GM18526 (cell line): ENCODE results near the gene STRA8.

Experiments used
- POLR2A ChIP-seq: IDR thresholded peaks from 3 replicates; pipeline ENCODE4 v1.6.1; 2011; ENCODE audit not compliant: insufficient read length; ENCODE audit errors: extremely low read depth

STRA8 gene

DNA sequence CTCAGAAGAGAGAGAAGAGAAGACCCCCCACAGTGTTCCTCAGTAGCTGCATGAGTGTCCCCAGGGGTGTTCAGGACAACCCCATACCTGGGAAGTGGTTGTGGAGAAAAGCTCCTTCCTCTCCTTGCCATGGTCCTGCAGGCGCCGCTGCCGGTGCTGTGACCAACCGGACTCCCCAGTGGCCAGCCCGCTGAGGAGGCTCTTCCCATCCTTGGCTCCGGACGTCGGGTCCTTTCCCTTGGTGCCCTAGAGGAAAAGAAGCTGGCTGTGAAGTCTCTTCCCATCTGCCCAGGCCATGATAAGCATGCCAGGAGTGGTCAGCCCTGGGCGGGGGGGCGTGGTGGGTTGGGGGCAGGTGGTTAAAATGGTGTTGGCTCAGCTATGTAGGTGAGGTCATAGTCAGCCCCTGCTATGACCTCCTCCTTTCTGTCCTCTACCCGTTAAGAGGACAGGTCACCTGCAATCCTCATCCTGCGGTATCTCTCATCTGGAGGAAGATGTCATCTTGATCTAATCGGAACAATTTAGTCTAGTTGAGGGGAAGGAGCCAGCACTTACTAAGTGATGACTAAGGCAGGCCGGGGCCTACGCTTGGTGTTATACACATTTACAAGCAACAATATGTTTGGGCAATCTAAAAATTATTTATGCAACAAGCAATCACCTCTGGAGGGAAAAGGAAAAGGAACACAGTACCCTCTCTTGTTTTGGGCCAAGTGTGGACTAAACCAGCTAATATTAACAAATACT, 35.6 kb upstream of the STRA8 start:
- no peak for TF ChIP-seq POLR2A

DNA sequence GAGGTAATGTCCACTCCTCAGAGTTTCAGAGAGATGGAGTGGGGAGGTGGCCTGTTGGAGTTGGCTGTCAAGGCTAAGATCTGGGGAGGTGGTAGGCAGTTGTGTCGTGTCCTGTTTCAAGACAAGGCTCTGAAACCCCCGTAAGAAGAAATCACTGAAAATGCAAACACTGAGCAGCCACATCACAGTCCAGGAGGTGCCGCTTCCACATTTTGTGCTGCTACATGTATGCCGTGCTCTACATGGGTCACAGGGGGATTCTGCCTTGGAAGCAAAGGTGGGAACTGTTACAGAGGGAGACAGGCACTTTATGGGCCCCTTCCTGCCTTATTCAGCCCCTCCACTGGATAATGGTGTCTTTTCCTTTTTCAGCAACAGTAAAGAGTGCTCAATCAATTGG, 34.2 kb upstream of the STRA8 start:
- no peak for TF ChIP-seq POLR2A

DNA sequence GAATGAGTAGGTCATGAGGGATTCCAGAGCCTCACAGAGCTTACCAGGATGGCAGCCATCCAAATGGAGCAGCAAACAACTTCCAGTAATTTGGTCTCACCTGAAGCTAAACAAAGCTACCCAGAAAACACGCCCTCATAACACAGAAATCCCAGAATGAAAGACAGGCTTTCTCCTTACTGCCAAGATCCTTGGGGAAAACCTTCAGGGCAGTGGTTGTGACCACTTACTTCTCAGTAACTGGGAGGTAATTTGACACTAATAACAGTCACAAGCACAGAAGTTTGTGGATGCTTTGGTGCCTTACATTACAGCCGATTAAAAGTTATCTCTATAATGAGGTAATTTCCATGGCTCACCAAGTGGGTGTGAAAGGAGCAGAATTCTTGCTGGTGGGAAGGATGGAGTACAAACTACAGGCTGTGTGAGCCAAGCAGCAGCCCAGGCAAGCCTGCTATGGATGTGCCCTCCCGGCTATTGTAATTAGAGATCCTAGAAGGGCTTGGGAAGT, 32.8 kb upstream of the STRA8 start:
- no peak for TF ChIP-seq POLR2A

DNA sequence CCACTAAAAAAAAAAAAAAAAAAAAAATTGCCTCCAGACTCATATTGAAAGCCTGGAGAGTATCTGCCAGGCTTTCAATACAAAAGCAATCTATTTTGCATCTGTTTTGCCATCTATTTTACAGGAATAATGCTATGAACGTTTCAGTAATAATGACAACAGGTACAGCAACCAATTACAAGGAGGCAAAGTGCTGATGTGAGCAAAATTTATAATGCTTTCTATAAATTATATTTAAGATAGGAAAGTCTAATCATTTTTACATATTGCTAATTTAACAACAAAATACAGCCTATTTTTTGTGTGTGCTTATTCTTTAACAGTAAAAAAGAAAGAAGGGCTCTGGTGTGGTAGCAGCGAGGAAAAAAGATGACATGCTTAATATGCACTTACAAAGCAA, 32.3 kb upstream of the STRA8 start:
- TF ChIP-seq POLR2A, result no peak

DNA sequence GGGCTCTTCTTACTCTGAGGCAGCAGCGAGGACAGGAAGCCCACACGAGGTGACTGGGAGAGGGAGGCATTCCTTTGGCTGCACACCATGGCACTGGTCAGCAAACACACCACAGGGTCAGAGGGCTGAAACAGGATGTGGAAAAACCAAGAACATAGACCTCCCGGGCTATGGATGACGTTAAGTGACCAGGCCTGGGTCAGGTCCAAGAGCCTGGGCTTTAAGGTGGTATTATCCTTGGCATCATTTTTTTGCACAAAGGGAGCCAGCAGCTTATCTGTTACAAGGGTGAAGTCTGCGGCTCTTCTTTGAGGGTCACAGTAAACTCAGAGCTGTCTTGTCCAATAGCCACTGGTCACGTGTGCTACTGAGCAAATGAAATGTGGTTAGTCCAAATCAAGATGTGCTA, 29.3 kb upstream of the STRA8 start:
- no peak for TF ChIP-seq POLR2A

DNA sequence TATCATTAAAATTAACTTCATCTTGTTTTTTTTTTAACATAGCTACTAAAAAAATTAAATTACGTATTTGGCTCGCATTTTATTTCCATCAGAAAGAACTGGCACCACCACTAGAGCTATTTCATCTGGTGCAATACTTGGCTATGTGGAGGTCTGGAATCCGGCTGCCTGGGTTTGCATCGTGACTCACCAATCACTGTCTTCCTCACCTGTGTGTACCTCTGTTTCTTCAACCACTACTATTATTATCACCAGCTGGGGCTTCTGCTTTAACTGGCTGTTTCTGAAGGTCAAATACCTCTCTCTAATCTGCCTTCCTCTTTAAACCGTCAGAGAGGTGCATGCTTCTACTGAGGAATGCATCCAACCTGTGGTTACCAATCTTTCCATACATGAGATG, 28.8 kb upstream of the STRA8 start:
- TF ChIP-seq POLR2A, result no peak

DNA sequence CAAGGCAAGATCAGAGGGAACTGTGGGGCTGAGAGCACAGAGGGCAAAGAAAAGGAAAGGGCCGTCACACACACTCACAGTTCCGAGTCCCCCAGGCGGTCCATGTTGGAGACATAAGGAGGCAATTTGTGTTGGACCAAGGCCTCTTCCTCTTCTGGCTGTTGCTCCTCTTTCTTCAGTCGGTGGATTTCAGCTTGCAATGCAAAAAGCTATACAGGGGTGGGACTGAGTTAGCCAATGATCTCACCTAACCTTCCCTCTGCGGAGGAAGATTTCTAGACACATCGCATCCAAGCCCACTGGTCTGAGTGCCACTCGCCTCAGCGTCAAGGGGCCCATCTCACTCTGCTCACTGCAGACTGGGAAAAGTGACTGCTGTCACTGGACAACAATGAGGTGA, 27.8 kb upstream of the STRA8 start:
- no peak for TF ChIP-seq POLR2A

DNA sequence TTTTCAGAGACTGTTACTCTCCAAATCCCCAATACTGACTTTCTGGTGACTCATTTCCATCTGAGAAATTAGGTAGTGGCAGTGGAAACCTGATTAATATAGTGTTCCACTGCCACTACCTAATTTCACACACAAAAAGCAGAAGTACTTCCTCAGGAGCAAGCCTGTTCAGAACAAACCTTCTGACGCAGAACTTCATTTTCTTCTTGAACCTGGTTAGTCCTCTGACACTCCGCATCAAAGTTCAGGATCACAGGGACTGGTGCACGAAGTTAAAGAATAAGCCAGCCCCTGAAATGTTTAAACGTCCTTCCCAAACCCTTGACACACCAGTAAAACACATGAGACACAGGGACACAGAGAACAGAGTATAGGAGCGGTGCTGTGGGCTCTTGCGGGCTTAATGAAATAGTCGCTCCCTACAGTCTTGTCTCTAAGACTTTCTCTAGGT, 26.7 kb upstream of the STRA8 start:
- no peak for TF ChIP-seq POLR2A

DNA sequence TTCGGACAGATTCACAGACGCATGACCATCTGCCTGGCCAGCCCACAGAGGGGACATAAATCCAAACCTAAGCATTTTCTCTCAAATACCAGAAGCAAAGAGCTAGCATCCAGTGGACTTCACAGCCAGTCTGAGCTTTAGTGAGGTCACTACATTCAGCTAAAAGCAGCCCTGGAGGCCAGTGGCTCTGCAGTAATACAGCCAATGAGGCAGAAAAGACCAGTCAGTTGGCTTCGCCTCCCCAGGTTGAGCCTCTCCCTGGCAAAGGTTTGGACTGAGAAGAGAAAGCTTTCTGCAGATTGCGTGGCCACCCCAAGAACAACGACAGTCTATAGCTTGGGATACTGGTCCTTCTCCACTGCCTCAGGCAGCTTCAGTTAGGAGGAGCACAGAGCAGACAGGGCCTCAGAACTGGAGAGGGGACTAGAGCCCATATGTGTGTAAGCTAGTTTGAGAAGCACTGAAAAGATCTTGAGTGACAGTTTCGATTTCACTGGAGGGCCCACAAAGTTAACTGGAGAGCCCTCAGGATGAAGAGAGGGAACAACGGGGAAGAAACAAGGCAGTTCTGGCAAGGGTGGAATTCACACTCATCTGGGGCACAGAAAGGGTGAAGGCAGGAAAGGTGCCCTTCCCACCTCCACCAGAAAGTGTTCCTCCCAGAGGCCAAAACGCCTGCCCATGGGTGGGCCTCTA, 26.1 kb upstream of the STRA8 start:
- no peak for TF ChIP-seq POLR2A

DNA sequence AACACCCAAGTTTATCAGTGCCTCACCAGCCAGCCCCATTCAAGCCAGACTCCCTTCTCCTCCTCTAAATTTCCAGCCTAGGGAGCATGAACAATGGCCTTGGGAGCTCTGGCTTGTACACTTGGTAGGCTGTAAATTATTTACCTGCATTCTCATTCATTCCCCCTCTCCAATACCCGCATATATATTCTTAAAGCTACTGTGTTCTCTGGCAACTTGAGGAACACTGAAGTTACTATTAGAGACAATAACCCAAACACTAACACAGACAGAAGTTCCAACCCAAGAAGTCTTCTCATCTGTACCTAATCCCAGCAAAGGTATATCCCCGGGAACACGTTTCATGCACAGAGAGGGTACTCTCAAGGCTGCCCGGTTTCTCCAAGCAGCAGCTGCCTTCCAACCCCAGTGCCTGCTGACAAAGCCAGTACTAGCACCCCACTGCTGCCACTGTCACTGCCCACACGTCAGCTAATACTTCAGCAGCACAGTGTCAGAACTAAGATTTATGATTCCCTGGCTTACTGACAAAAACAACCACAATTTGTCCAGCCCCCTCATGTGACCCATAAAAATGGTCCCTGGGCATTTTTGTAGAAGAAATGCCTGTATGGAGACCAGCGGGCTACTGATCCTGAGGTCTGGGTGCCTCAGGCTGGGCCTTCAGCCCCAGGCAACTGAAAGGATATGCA, 25.4 kb upstream of the STRA8 start:
- TF ChIP-seq POLR2A, result no peak

DNA sequence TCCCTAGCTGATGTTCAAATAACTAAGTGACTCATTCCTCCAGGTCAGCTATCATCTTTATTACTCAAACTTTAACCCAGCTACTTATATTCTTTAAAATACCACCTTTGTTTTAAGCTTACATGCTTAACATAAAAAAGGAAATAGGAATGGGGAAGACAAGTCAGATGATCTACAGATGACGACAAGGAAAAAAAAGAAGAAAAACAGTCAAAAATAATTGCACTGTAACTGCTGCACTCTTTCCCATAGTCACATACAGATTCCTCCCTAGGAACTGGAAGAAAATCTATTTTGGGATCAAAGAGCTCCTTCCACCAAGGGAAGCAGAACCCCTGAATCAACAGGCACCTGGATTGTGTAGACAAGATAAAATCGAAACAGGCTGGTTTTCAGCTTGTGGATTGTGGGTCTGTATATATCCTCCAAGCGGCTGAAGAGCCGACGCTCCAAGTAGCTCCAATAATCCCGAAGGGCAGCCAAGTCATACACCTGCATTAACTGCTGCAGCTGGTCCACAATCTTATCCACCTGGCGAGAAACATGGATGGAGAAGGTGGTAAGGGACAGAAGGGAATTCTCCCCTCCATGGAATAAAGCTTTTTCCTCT, 24.3 kb upstream of the STRA8 start:
- no peak for TF ChIP-seq POLR2A

DNA sequence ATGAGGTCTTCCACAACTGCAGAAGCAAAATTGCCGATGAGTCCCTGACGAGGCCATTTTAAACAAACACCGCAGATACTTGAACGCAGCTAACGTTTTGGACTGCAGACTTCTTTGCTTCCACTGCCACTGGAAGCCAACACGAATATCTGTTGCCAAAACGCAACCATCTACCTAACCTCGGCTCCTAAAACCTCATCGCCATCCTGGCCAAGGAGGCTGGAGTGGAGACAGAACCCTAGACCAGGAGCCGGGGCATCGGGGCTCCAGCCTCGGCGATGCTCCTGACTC, 22.8 kb upstream of the STRA8 start:
- no peak for TF ChIP-seq POLR2A

DNA sequence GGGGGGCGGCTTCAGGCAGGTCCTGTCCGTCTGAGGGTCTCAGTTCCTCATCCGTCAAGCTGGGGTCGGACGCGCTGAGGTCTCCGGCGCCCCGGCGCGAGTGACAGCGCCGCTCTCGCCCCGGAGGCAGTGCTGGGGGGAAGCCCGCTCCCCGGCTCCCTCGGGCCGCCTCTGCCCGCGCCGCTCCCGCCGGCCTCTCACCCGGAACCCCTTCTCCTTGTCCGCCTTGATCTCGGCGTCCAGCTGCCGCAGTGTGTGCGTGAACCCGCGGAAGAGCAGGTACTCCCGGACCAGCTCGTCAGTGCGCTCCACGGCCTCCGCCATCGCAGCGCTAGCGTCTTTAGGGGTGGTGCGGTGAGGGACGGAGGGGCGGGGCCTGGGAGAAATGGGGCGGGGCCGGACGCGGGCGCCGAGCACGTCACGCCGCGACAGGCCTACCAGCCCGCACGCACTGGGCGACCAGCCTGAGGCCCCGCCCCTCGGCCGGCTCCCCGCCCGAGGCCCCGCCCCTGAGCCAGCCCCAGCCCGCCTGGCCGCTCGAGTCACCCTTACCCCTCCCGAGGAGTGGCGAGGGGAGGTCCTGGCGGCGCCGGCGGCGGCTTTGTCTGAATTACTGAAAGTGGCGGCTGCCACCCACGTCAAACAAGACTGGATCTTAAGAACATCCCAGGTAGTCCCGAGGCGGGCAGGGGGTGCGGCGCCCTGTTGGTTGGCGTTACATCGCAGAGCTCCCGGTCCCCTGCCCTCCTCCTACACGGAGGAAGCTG, 22.3 kb upstream of the STRA8 start, which contains the start of gene WDR91:
Gene WDR91, minus strand, starts transcription at position 348 of the 767 bp plus-strand sequence. Its CDS starts 24 bp downstream, at position 324.
- peak; percentile 93 for TF ChIP-seq POLR2A

DNA sequence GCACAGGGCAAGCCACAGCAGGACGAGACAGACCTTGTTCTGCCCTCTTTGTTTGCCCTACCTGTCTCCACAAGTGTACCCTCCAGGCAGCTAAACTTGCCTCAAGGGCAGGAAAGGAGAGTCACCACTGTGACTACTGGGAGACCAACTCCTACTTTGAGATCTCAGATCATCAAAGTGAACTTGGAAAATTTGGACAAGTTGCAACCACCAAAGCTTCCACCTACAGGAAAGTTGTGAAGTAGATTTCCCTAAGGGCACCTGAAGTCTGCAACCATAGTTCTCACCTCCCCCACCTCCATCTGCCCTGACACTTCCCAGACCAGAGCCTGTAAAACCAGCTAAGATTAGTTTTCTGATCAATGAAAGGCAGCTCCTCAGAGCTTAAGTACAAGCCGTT, 19.8 kb upstream of the STRA8 start:
- TF ChIP-seq POLR2A, result no peak

DNA sequence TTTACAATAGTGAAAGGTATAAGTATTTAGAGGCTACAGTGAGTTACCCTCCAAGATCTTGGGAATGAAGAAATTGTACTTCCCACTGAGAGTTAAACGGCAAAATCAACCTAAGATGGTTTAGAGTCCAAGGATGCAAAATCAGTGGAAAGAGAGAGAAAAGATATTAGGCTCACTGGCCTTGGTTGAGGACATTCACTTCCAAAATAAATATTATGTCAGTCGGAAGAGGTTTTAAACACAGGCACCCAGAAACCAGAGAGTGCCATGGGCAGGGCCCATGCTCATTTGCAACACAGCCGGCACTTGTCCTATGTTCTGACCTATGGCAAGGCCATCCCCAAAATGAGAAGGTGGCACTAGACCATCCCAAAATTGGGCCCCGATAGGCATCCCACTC, 18.5 kb upstream of the STRA8 start:
- no peak for TF ChIP-seq POLR2A
